CD14-positive monocyte (primary cell): Measurements from ENCODE around the gene PLA2G2E. TPM values are rescaled to one million over a fixed set of nuclear protein-coding genes. Genes with fewer than 3 reads are reported as not detected.

ENCODE experiments used
- DNase-seq, 3 donors: peaks; one replicate each; pipeline ENCODE4 v3.0.0-alpha.2; 2011 to 2022
- H2AFZ ChIP-seq: 2 replicates; pipeline ENCODE4 v1.6.0; 2012; ENCODE audit warnings: mild to moderate bottlenecking, low read depth, low read length, inconsistent platforms; ENCODE audit not compliant: insufficient read depth, poor library complexity, severe bottlenecking
- H3K27ac ChIP-seq, 2 donors: 1 replicate in 1 of 2; 2 replicates in 1 of 2; pipeline ENCODE4 v1.5.1; 2012 to 2013; ENCODE audit warnings: low read length in 2 of 2, control low read depth in 1 of 2, inconsistent platforms in 1 of 2, low read depth in 1 of 2, mild to moderate bottlenecking in 1 of 2
- H3K27me3 ChIP-seq, 2 donors: one replicate each; pipeline versions ENCODE4 v1.6.0 to v1.6.1; 2011 to 2013; ENCODE audit warnings: low read length in 2 of 2; ENCODE audit not compliant: control insufficient read depth in 2 of 2, insufficient read depth in 2 of 2
- H3K36me3 ChIP-seq, 2 donors: replicated peaks in 1 of 2; 1 replicate in 1 of 2; 2 replicates in 1 of 2; pipeline versions ENCODE4 v1.5.1 to v1.6.1; 2012 to 2013; ENCODE audit warnings: low read length in 2 of 2, control low read depth in 1 of 2, inconsistent platforms in 1 of 2, mild to moderate bottlenecking in 1 of 2; ENCODE audit not compliant: insufficient read depth in 2 of 2, control insufficient read depth in 1 of 2
- H3K4me1 ChIP-seq, 2 donors: 1 replicate in 1 of 2; 2 replicates in 1 of 2; pipeline versions ENCODE4 v1.5.1 to v1.6.1; 2012 to 2013; ENCODE audit warnings: low read length in 2 of 2, control low read depth in 1 of 2, inconsistent platforms in 1 of 2, mild to moderate bottlenecking in 1 of 2, moderate library complexity in 1 of 2; ENCODE audit not compliant: insufficient read depth in 2 of 2, control insufficient read depth in 1 of 2
- H3K4me2 ChIP-seq: replicated peaks from 2 replicates; pipeline ENCODE3; 2012; ENCODE audit warnings: low read length, moderate library complexity, mild to moderate bottlenecking; ENCODE audit not compliant: poor library complexity, severe bottlenecking; ENCODE audit errors: extremely low read depth
- H3K4me3 ChIP-seq, 3 experiments: fragments of 200-600 bp in 1 of 3; sonication (generic) in 1 of 3; replicated peaks in 1 of 3; 1 replicate in 2 of 3; 2 replicates in 1 of 3; pipeline ENCODE4 v1.5.1; 2011 to 2013; ENCODE audit warnings: low read length in 3 of 3, mild to moderate bottlenecking in 3 of 3, control low read depth in 2 of 3, low read depth in 2 of 3, inconsistent platforms in 1 of 3, moderate library complexity in 1 of 3
- H3K79me2 ChIP-seq: 2 replicates; pipeline ENCODE4 v1.6.0; 2012; ENCODE audit warnings: mild to moderate bottlenecking, control low read depth, inconsistent platforms, low read length, moderate library complexity; ENCODE audit not compliant: insufficient read depth
- H3K9ac ChIP-seq: 2 replicates; pipeline ENCODE4 v1.6.0; 2017; ENCODE audit warnings: low read length, mild to moderate bottlenecking; ENCODE audit not compliant: insufficient read depth, poor library complexity, severe bottlenecking
- H3K9me3 ChIP-seq, 2 donors: replicated peaks in 1 of 2; 1 replicate in 1 of 2; 2 replicates in 1 of 2; pipeline versions ENCODE4 v1.5.1 to v1.6.1; 2012 to 2013; ENCODE audit warnings: low read length in 2 of 2, control low read depth in 1 of 2; ENCODE audit not compliant: control insufficient read depth in 1 of 2, insufficient read depth in 1 of 2
- H4K20me1 ChIP-seq: 2 replicates; pipeline ENCODE4 v1.6.0; 2012; ENCODE audit warnings: mild to moderate bottlenecking, low read length, control low read depth, moderate library complexity; ENCODE audit not compliant: insufficient read depth
- H3K27ac Mint-ChIP-seq, 7 donors: one replicate each; pipeline ENCODE4 v1.8.0; 2020; ENCODE audit warnings: mild to moderate bottlenecking in 7 of 7, mixed read lengths in 7 of 7, moderate library complexity in 6 of 7, inconsistent platforms in 2 of 7
- H3K27me3 Mint-ChIP-seq, 3 donors: one replicate each; pipeline ENCODE4 v1.8.0; 2021 to 2022; ENCODE audit warnings: low read depth in 3 of 3, mild to moderate bottlenecking in 3 of 3, mixed read lengths in 3 of 3, moderate library complexity in 3 of 3, inconsistent platforms in 1 of 3
- H3K36me3 Mint-ChIP-seq, 2 donors: one replicate each; pipeline ENCODE4 v1.8.0; 2020; ENCODE audit warnings: mixed read lengths in 2 of 2, inconsistent platforms in 1 of 2, mild to moderate bottlenecking in 1 of 2
- H3K4me1 Mint-ChIP-seq: one replicate; pipeline ENCODE4 v1.8.0; 2020; ENCODE audit warnings: mild to moderate bottlenecking, mixed read lengths
- H3K4me3 Mint-ChIP-seq, 2 donors: one replicate each; pipeline ENCODE4 v1.8.0; 2020; ENCODE audit warnings: mild to moderate bottlenecking in 2 of 2, mixed read lengths in 2 of 2, moderate library complexity in 1 of 2
- H3K9me3 Mint-ChIP-seq, 7 donors: one replicate each; pipeline ENCODE4 v1.8.0; 2020 to 2022; ENCODE audit warnings: mixed read lengths in 7 of 7, mild to moderate bottlenecking in 6 of 7, moderate library complexity in 6 of 7, inconsistent platforms in 2 of 7
- WGBS: methylation state at CpG from one replicate; pipeline ENCODE4 v1.1.5; 2013; ENCODE audit warnings: missing lambda C conversion rate; ENCODE audit not compliant: insufficient coverage; 5-methylcytosine and 5-hydroxymethylcytosine counted together
- intact Hi-C, 2 donors: fragments of 100-400 bp; cut with micrococcal nuclease; formaldehyde crosslinking; loops; one replicate each; pipeline versions ENCODE4 v1.15.0 to v1.15.1; 2023
- polyA plus RNA-seq, 3 donors: library from polyadenylated mRNA; depleted of rRNA in 1 of 3; unstranded in 2 of 3; stranded (reverse) in 1 of 3; fragments of 300-500 nt in 2 of 3; fragments of >200 nt in 1 of 3; fragmentation: Illumina TruSeq in 2 of 3; gene quantifications; 1 replicate in 2 of 3; 2 replicates in 1 of 3; pipeline ENCODE4 v1.2.3, GENCODE V29; 2012 to 2021
- TF ChIP-seq, protein P1 (sequence below): fragments of 200-600 bp; IDR thresholded peaks from one replicate; pipeline ENCODE4 v1.8.0; 2022; ENCODE audit warnings: antibody characterized with exemption, mild to moderate bottlenecking

The PLA2G2E gene
- polyA plus RNA-seq, 3 donors = not detected

DNA sequence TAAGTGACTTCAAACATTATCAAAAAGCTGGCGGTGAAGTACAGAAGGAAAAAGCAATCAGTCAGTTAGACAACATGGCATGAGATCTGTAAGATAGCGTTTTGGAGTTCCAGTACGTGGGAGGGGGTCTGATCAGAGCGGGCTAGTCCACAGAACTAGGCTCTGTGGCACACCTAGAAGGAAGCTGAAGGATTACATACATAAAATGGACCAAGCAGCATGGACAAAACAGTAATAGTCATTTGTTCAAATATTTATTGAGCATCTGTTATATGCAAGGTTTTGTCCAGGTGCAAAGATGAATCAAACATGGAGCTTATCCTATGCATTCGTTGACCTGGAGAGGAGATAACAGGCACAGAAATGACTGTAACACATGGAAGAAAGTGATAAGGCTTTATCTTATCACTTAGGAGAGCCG, 22.9 kb upstream of the PLA2G2E start:
- no peaks in the 10 kb centered on the region for H3K36me3 ChIP-seq
- H3K9me3 Mint-ChIP-seq = peaks cover 0 to 5% (median 0%) of the 10 kb centered on the region in 7 donors
- DNase-seq = no peak
- H3K4me3 Mint-ChIP-seq = no peak overlapping the region
- H3K4me1 ChIP-seq = no peaks in the 10 kb centered on the region
- no peaks in the 10 kb centered on the region for H3K4me1 Mint-ChIP-seq
- H3K4me2 ChIP-seq = no peak overlapping the region
- no peaks in the 10 kb centered on the region for H4K20me1 ChIP-seq
- peaks cover 2 to 5% of the 10 kb centered on the region in 2 donors for H3K27me3 ChIP-seq
- H2AFZ ChIP-seq = no peak overlapping the region
- H3K9ac ChIP-seq = no peak overlapping the region
- no peaks in the 10 kb centered on the region for H3K9me3 ChIP-seq
- peaks cover 4 to 25% (median 14%) of the 10 kb centered on the region in 3 donors for H3K27me3 Mint-ChIP-seq
- no peak overlapping the region for H3K4me3 ChIP-seq
- TF ChIP-seq, protein P1, sequence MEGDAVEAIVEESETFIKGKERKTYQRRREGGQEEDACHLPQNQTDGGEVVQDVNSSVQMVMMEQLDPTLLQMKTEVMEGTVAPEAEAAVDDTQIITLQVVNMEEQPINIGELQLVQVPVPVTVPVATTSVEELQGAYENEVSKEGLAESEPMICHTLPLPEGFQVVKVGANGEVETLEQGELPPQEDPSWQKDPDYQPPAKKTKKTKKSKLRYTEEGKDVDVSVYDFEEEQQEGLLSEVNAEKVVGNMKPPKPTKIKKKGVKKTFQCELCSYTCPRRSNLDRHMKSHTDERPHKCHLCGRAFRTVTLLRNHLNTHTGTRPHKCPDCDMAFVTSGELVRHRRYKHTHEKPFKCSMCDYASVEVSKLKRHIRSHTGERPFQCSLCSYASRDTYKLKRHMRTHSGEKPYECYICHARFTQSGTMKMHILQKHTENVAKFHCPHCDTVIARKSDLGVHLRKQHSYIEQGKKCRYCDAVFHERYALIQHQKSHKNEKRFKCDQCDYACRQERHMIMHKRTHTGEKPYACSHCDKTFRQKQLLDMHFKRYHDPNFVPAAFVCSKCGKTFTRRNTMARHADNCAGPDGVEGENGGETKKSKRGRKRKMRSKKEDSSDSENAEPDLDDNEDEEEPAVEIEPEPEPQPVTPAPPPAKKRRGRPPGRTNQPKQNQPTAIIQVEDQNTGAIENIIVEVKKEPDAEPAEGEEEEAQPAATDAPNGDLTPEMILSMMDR = no peak
- intact Hi-C loops = no loop called here
- no peaks in the 10 kb centered on the region for H3K79me2 ChIP-seq
- no peaks in the 10 kb centered on the region for H3K36me3 Mint-ChIP-seq
- no peak overlapping the region for H3K27ac ChIP-seq
- 92% methylated on average over 2 of the region's 6 CpGs for WGBS
- H3K27ac Mint-ChIP-seq = no peak overlapping the region

DNA sequence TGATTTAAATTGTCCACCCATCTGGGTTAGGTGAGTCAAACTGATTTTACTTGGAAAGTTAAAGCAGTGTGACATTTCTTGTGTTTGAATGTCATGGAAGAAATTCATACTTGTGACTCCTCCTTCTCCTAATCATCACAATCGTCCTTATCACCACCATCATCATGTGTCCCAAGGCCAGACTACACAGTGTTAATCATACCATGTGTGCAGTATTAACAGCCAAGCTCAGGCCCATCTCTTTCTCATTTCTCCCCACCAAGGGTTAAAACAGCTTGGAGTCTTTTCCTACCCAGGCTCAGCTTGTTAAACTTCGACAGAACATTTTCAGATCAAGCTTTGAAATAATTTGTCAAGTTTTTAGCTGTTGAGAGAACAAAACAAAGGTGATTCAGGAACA, 22.5 kb upstream of the PLA2G2E start:
- Histone ChIP-seq H4K20me1 (no peaks in the 10 kb centered on the region), H3K4me2 (no peak overlapping the region), H3K36me3 (no peaks in the 10 kb centered on the region), H3K27me3 (peaks cover 2 to 5% of the 10 kb centered on the region in 2 donors), H3K4me1 (no peaks in the 10 kb centered on the region), H3K4me3 (no peak overlapping the region), H3K9me3 (no peaks in the 10 kb centered on the region), H3K9ac (no peak overlapping the region), H2AFZ (no peak overlapping the region), H3K27ac (no peak overlapping the region), H3K79me2 (no peaks in the 10 kb centered on the region)
- peaks cover 0 to 5% (median 0%) of the 10 kb centered on the region in 7 donors for H3K9me3 Mint-ChIP-seq
- intact Hi-C loops = no loop called here
- no peaks in the 10 kb centered on the region for H3K36me3 Mint-ChIP-seq
- peaks cover 2 to 25% (median 14%) of the 10 kb centered on the region in 3 donors for H3K27me3 Mint-ChIP-seq
- WGBS = 63% methylated on average over 1 of the region's 2 CpGs
- no peak for DNase-seq
- H3K4me1 Mint-ChIP-seq = no peaks in the 10 kb centered on the region
- H3K4me3 Mint-ChIP-seq = no peak overlapping the region
- H3K27ac Mint-ChIP-seq = no peak overlapping the region
- TF ChIP-seq, protein P1 = no peak
